PC-3 (cell line): ENCODE measurements around the gene KRTCAP2.

Source experiments
- CTCF ChIP-seq: fragments of 300-600 bp; sonication (generic); conservative IDR thresholded peaks from 2 replicates; pipeline ENCODE4 v1.5.1; 2017; ENCODE audit warnings: antibody characterized with exemption, low read depth, mild to moderate bottlenecking, low read length
- EZH2phosphoT487 ChIP-seq: fragments of 300-600 bp; sonication (generic); IDR thresholded peaks from 2 replicates; pipeline ENCODE4 v1.6.1; 2018; ENCODE audit warnings: mild to moderate bottlenecking, antibody characterized with exemption, low read length, borderline replicate concordance

- no peak for TF ChIP-seq CTCF
- no peak for TF ChIP-seq EZH2phosphoT487
Observed at GRCh38 chr1:155202731-155203515, 29.8 kb upstream of the KRTCAP2 start.
